HL-60 (cell line): Measurements from ENCODE around the gene MROH2A.

ENCODE experiments used
- DNase-seq, 2 experiments: peaks; one replicate each; pipeline ENCODE4 v3.0.0-alpha.2; 2010 to 2020; ENCODE audit warnings: low read depth in 1 of 2, low spot score in 1 of 2
- H3K27ac ChIP-seq: fragments of 250-450 bp; sonication (Bioruptor Pico); replicated peaks from 2 replicates; pipeline ENCODE4 v1.5.1; 2020; ENCODE audit warnings: mild to moderate bottlenecking, moderate library complexity
- H3K27me3 ChIP-seq: fragments of 250-450 bp; sonication (Bioruptor Pico); 2 replicates; pipeline ENCODE4 v1.5.1; 2021; ENCODE audit warnings: mild to moderate bottlenecking, moderate library complexity; ENCODE audit not compliant: insufficient read depth, poor library complexity, severe bottlenecking
- H3K4me3 ChIP-seq: replicated peaks from 2 replicates; pipeline ENCODE4 v1.5.1; 2011; ENCODE audit warnings: mild to moderate bottlenecking, control low read depth, low read length; ENCODE audit not compliant: insufficient read depth
- CTCF ChIP-seq: IDR thresholded peaks from one replicate; pipeline ENCODE4 v1.5.1; 2011; ENCODE audit warnings: low read length, control low read depth, inconsistent platforms; ENCODE audit not compliant: insufficient read depth
- GABPA ChIP-seq: IDR thresholded peaks from 2 replicates; pipeline ENCODE4 v1.6.1; 2012; ENCODE audit warnings: low read depth
- POLR2AphosphoS5 ChIP-seq: IDR thresholded peaks from 2 replicates; pipeline ENCODE4 v1.6.1; 2012; ENCODE audit warnings: low read depth
- REST ChIP-seq: IDR thresholded peaks from 2 replicates; pipeline ENCODE4 v1.6.1; 2012; ENCODE audit warnings: low read depth; ENCODE audit not compliant: insufficient replicate concordance
- SPI1 ChIP-seq: IDR thresholded peaks from 2 replicates; pipeline ENCODE4 v1.6.1; 2012; ENCODE audit warnings: low read depth, mild to moderate bottlenecking, borderline replicate concordance

MROH2A gene

GRCh38 chr2:233856184-233856583, 78.1 kb downstream of the MROH2A start:
- TF ChIP-seq CTCF, result no peak
- TF ChIP-seq REST, result no peak
- no peak for TF ChIP-seq GABPA
- no peak for TF ChIP-seq SPI1
- no peak for TF ChIP-seq POLR2AphosphoS5
- no peak overlapping the region for H3K4me3 ChIP-seq
- no peaks in the 10 kb centered on the region for H3K27me3 ChIP-seq
- no peak for DNase-seq
- no peak overlapping the region for H3K27ac ChIP-seq

GRCh38 chr2:233857511-233858141, 79.5 kb downstream of the MROH2A start:
- H3K27ac ChIP-seq, result no peak overlapping the region
- TF ChIP-seq CTCF (peak; percentile 67), POLR2AphosphoS5 (no peak), SPI1 (no peak), REST (no peak), GABPA (no peak)
- DNase-seq, result peak in 1 of 2 experiments; percentile 60

GRCh38 chr2:233858331-233858730, 80.2 kb downstream of the MROH2A start:
- no peak overlapping the region for H3K27ac ChIP-seq
- TF ChIP-seq SPI1 (no peak), REST (no peak), CTCF (no peak), GABPA (no peak), POLR2AphosphoS5 (no peak)
- H3K4me3 ChIP-seq, result no peak overlapping the region
- no peaks in the 10 kb centered on the region for H3K27me3 ChIP-seq
- no peak for DNase-seq

More at GRCh38 chr2:233857511-233858141, 79.5 kb downstream of the MROH2A start:
- H3K27me3 ChIP-seq, result no peaks in the 10 kb centered on the region
- no peak overlapping the region for H3K4me3 ChIP-seq
